Activated naive CD4-positive, alpha-beta T cell treated with anti-CD3 and anti-CD28 coated beads, Interleukin-2, amount 10 ng/mL, durations not matched to agents 5 hours and 36 hours (primary cell): ENCODE data around the gene SEMG1. TPM values are rescaled to one million over a fixed set of nuclear protein-coding genes. Genes with fewer than 3 reads are reported as not detected.

Experiments used
- total RNA-seq, 2 experiments: library from RNA; stranded (reverse); gene quantifications; one replicate each; pipeline ENCODE4 v1.2.3, GENCODE V29; 2021

The SEMG1 gene, protein sequence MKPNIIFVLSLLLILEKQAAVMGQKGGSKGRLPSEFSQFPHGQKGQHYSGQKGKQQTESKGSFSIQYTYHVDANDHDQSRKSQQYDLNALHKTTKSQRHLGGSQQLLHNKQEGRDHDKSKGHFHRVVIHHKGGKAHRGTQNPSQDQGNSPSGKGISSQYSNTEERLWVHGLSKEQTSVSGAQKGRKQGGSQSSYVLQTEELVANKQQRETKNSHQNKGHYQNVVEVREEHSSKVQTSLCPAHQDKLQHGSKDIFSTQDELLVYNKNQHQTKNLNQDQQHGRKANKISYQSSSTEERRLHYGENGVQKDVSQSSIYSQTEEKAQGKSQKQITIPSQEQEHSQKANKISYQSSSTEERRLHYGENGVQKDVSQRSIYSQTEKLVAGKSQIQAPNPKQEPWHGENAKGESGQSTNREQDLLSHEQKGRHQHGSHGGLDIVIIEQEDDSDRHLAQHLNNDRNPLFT
- not detected for total RNA-seq

GRCh38 chr20:45206725-45207124, at the start of gene SEMG1:
TSS of gene SEMG1 (plus strand) at chr20:45207033. CDS start at chr20:45207054, 21 bp downstream.

DNA sequence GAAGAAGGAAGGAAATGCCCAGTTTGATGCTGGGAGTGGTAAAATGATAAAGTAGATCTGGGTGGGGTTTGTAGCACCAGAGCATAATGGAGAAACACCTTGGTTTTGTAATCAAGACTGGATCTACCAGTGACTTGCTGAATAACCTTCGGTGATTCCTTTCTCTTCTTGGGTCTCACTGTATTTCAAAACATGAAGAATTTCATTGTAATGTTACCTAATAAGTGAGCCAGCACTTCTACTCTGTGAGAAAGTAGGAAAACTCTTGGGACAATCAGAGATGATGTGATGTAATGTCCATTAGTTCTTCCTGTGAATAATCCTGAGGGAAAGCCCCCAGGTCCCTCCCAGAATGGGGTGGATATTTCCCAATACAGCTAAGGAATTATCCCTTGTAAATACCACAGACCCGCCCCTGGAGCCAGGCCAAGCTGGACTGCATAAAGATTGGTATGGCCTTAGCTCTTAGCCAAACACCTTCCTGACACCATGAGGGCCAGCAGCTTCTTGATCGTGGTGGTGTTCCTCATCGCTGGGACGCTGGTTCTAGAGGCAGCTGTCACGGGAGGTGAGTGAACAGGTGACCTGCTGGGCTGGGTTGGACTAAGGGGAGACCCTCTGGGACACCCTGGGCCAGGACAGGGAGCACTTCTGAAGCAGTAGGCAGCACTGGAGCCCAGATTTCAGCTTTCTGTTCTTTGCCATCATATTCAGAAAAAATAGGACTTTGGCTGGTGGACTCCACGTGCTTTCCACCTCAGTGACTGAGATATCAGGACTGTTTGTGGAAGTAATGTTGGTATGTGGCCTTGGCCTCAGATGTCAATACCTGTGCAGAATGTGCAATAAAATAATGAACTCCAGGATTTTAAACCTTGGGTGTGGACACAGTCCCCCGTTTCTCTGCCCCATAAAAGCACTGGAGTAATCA, 32.1 kb upstream of the SEMG1 start, which contains the start of gene PI3:
TSS of gene PI3 (plus strand) at position 469 of the 931 bp plus-strand sequence. CDS start at position 490, 21 bp downstream.

DNA sequence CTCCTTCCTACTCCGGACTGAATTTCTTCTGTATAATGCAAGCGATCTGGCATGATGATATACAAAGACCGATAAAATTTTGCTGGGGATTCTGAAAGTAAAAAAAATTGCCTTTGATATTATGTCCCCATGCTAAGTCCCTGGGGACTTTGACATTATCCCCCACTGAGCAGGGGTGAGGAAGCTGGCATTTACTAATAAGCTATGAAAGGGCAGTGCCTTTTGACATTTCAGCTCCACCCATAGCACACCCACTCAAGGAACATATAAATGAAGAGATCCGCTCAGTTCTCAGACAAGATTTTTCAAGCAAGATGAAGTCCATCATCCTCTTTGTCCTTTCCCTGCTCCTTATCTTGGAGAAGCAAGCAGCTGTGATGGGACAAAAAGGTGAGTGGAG, 14.2 kb downstream of the SEMG1 start, which contains the start of gene SEMG2:
TSS of gene SEMG2 (plus strand) at position 298 of the 400 bp plus-strand sequence. CDS start at position 315, 17 bp downstream.

DNA sequence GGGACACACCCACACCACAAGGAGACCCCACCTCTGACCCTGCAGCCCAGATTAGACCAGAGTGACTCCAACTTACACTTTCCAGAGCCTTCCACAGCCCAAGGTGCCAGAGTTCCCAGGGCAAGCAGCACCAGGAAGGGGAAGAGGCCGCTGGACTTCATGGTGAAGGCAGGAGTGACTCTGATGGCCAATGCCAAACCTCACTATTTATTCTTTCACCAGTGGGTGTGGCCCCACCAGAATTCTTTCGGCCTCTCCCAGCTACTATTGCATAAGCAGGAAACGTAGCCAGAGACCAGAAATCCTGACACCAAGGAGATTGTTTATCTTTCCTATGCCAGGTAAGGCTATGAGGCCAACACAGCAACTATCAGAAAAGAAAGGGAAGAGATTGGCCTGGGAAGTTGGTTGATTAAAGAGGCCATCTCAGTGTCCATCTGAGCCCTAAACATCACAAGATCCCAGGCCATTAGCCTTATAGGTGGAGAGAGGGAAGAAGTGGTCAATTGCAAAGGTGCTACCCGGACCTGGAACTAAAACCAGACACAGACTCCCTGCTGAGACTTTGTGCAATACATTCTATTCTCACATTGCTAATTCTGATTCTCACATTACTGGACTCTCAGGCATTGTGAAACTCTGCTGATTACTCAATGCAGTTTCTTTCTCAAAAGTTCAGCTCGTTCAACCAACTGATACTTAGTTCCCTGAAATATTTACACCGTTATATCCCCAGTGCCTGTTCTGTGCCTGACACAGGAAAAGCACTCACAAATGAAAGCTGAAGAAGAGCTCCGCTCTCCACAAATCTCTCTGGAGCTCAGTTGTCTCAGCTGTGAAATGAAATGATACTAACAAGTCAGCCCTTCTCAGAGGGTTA, 47.8 kb downstream of the SEMG1 start, which contains the start of gene SLPI:
TSS of gene SLPI (minus strand) at position 182 of the 880 bp plus-strand sequence. CDS start at position 161, 21 bp downstream.

Other genes starting within 250 kb of the SEMG1 start
- gene TOMM34, start 246.6 kb upstream of the SEMG1 start, total RNA-seq: 10 to 100 TPM; 14.0 to 14.5 TPM
- gene STK4, start 240.5 kb upstream of the SEMG1 start, total RNA-seq: 100 to 1,000 TPM; 195 to 201 TPM
- under 1 TPM; 0.12 to 0.13 TPM for gene KCNS1, start 105.9 kb upstream of the SEMG1 start, total RNA-seq
- not detected for gene WFDC5, start 91.9 kb upstream of the SEMG1 start, total RNA-seq
- gene WFDC12, start 82.6 kb upstream of the SEMG1 start, total RNA-seq: not detected
- gene PI3, start 32.1 kb upstream of the SEMG1 start, total RNA-seq: not detected
- gene SEMG2, start 14.3 kb downstream of the SEMG1 start, total RNA-seq: not detected
- gene SLPI, start 47.5 kb downstream of the SEMG1 start, total RNA-seq: not detected
- not detected for gene RBPJL, start 99.8 kb downstream of the SEMG1 start, total RNA-seq
- not detected for gene MATN4, start 101.3 kb downstream of the SEMG1 start, total RNA-seq
- gene SDC4, start 141.4 kb downstream of the SEMG1 start, total RNA-seq: 1 to 10 TPM; 5.6 to 6.0 TPM
- 10 to 100 TPM; 24.8 to 25.4 TPM for gene SYS1, start 156.1 kb downstream of the SEMG1 start, total RNA-seq
- gene TP53TG5, start 171.3 kb downstream of the SEMG1 start, total RNA-seq: under 1 TPM in 1 of 2 experiments, not detected in 1; 0.08 TPM
- 10 to 100 TPM; 14.6 to 15.3 TPM for gene DBNDD2, start 201.3 kb downstream of the SEMG1 start, total RNA-seq
- gene PIGT, start 209.1 kb downstream of the SEMG1 start, total RNA-seq: 10 to 100 TPM; 46.3 to 50.7 TPM